H9 (cell line): ENCODE data around the gene TRAF6. TPM values are rescaled to one million over a fixed set of nuclear protein-coding genes. Genes with fewer than 3 reads are reported as not detected.

Experiments used
- DNase-seq: peaks from one replicate; pipeline ENCODE4 v3.0.0-alpha.2; 2017
- H2AFZ ChIP-seq: one replicate; pipeline ENCODE4 v1.6.1; 2013; ENCODE audit warnings: mild to moderate bottlenecking, low read length, control low read depth, moderate library complexity
- H2AK5ac ChIP-seq: 2 replicates; pipeline ENCODE4 v1.6.1; 2013; ENCODE audit warnings: low read length, control low read depth, mixed read lengths; ENCODE audit not compliant: insufficient read length
- H2BK120ac ChIP-seq: one replicate; pipeline ENCODE4 v1.6.1; 2013; ENCODE audit warnings: low read depth, mild to moderate bottlenecking, low read length, control low read depth, inconsistent platforms; ENCODE audit not compliant: poor library complexity, severe bottlenecking
- H2BK12ac ChIP-seq: 2 replicates; pipeline ENCODE4 v1.6.1; 2013; ENCODE audit warnings: low read length, control low read depth, mixed read lengths, low read depth; ENCODE audit not compliant: insufficient read length
- H2BK15ac ChIP-seq: 2 replicates; pipeline ENCODE4 v1.6.1; 2013; ENCODE audit warnings: low read depth, low read length, control low read depth
- H2BK20ac ChIP-seq: one replicate; pipeline ENCODE4 v1.6.1; 2013; ENCODE audit warnings: low read depth, mild to moderate bottlenecking, low read length, control low read depth, inconsistent platforms; ENCODE audit not compliant: poor library complexity, severe bottlenecking
- H2BK5ac ChIP-seq: 2 replicates; pipeline ENCODE4 v1.6.1; 2013; ENCODE audit warnings: low read length, control low read depth, mixed read lengths; ENCODE audit not compliant: insufficient read length
- H3K14ac ChIP-seq: 2 replicates; pipeline ENCODE4 v1.6.1; 2013; ENCODE audit warnings: low read length, control low read depth; ENCODE audit not compliant: insufficient read depth
- H3K18ac ChIP-seq: 2 replicates; pipeline ENCODE4 v1.6.1; 2013; ENCODE audit warnings: low read depth, mild to moderate bottlenecking, mixed read lengths, low read length, control low read depth; ENCODE audit not compliant: insufficient read length
- H3K23ac ChIP-seq: 2 replicates; pipeline ENCODE4 v1.6.1; 2013; ENCODE audit warnings: low read length, control low read depth, mixed read lengths, low read depth; ENCODE audit not compliant: insufficient read length
- H3K23me2 ChIP-seq: 2 replicates; pipeline ENCODE4 v1.6.1; 2013; ENCODE audit warnings: low read depth, mild to moderate bottlenecking, mixed read lengths, low read length, control low read depth; ENCODE audit not compliant: insufficient read length, poor library complexity, severe bottlenecking
- H3K27ac ChIP-seq: 2 replicates; pipeline ENCODE4 v1.5.1; 2013; ENCODE audit warnings: low read length, control low read depth, mixed read lengths, low read depth; ENCODE audit not compliant: insufficient read length
- H3K27me3 ChIP-seq: 2 replicates; pipeline ENCODE4 v1.6.1; 2013; ENCODE audit warnings: low read length, control low read depth, inconsistent platforms; ENCODE audit not compliant: insufficient read depth
- H3K4ac ChIP-seq: 2 replicates; pipeline ENCODE4 v1.6.1; 2013; ENCODE audit warnings: low read depth, mild to moderate bottlenecking, control low read depth, inconsistent platforms, low read length, moderate library complexity
- H3K4me1 ChIP-seq: 2 replicates; pipeline ENCODE4 v1.6.1; 2013; ENCODE audit warnings: low read length, control low read depth, inconsistent platforms; ENCODE audit not compliant: insufficient read depth
- H3K4me2 ChIP-seq: 2 replicates; pipeline ENCODE4 v1.6.1; 2013; ENCODE audit warnings: low read length, control low read depth, mixed read lengths; ENCODE audit not compliant: insufficient read length, insufficient read depth
- H3K56ac ChIP-seq: 2 replicates; pipeline ENCODE4 v1.6.1; 2013; ENCODE audit warnings: low read depth, mild to moderate bottlenecking, mixed read lengths, low read length, control low read depth; ENCODE audit not compliant: insufficient read length
- H3K79me1 ChIP-seq: 2 replicates; pipeline ENCODE4 v1.6.1; 2013; ENCODE audit warnings: low read depth, mild to moderate bottlenecking, moderate library complexity, low read length, control low read depth, inconsistent platforms; ENCODE audit not compliant: insufficient read depth, poor library complexity, severe bottlenecking
- H3K79me2 ChIP-seq: 2 replicates; pipeline ENCODE4 v1.6.1; 2013; ENCODE audit warnings: low read length, control low read depth, inconsistent platforms; ENCODE audit not compliant: insufficient read depth
- H3K9ac ChIP-seq: 2 replicates; pipeline ENCODE4 v1.6.1; 2013; ENCODE audit warnings: low read length, control low read depth, mixed read lengths; ENCODE audit not compliant: insufficient read length; ENCODE audit errors: extremely low read depth
- H3K9me3 ChIP-seq: one replicate; pipeline ENCODE4 v1.6.1; 2013; ENCODE audit warnings: low read depth, low read length, inconsistent platforms; ENCODE audit not compliant: control insufficient read depth
- H3T11ph ChIP-seq: one replicate; pipeline ENCODE4 v1.6.1; 2013; ENCODE audit warnings: mild to moderate bottlenecking, low read length, control low read depth, inconsistent platforms
- H4K20me1 ChIP-seq: one replicate; pipeline ENCODE4 v1.6.1; 2013; ENCODE audit not compliant: control insufficient read depth, insufficient read length, insufficient read depth
- H4K5ac ChIP-seq: 2 replicates; pipeline ENCODE4 v1.6.1; 2013; ENCODE audit warnings: low read depth, mild to moderate bottlenecking, mixed read lengths, low read length, control low read depth; ENCODE audit not compliant: insufficient read length
- H4K8ac ChIP-seq: replicated peaks from 2 replicates; pipeline ENCODE4 v1.6.1; 2013; ENCODE audit warnings: low read length, control low read depth, mixed read lengths, low read depth; ENCODE audit not compliant: insufficient read length
- H4K91ac ChIP-seq: 2 replicates; pipeline ENCODE4 v1.6.1; 2013; ENCODE audit warnings: low read depth, mild to moderate bottlenecking, moderate library complexity, mixed read lengths, low read length, control low read depth; ENCODE audit not compliant: insufficient read length
- H3K27ac Mint-ChIP-seq, 3 experiments: 2 replicates in 2 of 3; 3 replicates in 1 of 3; pipeline ENCODE4 v1.8.0; 2020 to 2021; ENCODE audit warnings: mixed read lengths in 3 of 3, mild to moderate bottlenecking in 1 of 3, moderate library complexity in 1 of 3
- H3K27me3 Mint-ChIP-seq: 2 replicates; pipeline ENCODE4 v1.8.0; 2021; ENCODE audit warnings: low read depth, mild to moderate bottlenecking, moderate library complexity, mixed read lengths
- H3K36me3 Mint-ChIP-seq, 3 experiments: 2 replicates in 2 of 3; 3 replicates in 1 of 3; pipeline ENCODE4 v1.8.0; 2020 to 2021; ENCODE audit warnings: low read depth in 3 of 3, mixed read lengths in 3 of 3; ENCODE audit not compliant: insufficient read depth in 1 of 3
- H3K4me1 Mint-ChIP-seq, 2 experiments: 2 replicates each; pipeline ENCODE4 v1.8.0; 2020; ENCODE audit warnings: mixed read lengths in 2 of 2
- H3K4me3 Mint-ChIP-seq, 2 experiments: 2 replicates in 1 of 2; 3 replicates in 1 of 2; pipeline ENCODE4 v1.8.0; 2020 to 2021; ENCODE audit warnings: mild to moderate bottlenecking in 2 of 2, mixed read lengths in 2 of 2, moderate library complexity in 1 of 2
- H3K9me3 Mint-ChIP-seq, 2 experiments: 2 replicates in 1 of 2; 3 replicates in 1 of 2; pipeline ENCODE4 v1.8.0; 2020; ENCODE audit warnings: mild to moderate bottlenecking in 2 of 2, mixed read lengths in 2 of 2, moderate library complexity in 1 of 2
- CTCF ChIP-seq: fragments of 200-600 bp; sonication (generic); conservative IDR thresholded peaks from 3 replicates; pipeline ENCODE4 v1.8.0; 2021; ENCODE audit warnings: antibody characterized with exemption, mild to moderate bottlenecking
- WGBS: extraction: QIAGEN DNeasy Blood & Tissue Kit; methylation state at CpG from one replicate; pipeline ENCODE4 v1.1.7; 2013; ENCODE audit warnings: missing lambda C conversion rate, low lambda C conversion rate, mixed read lengths; ENCODE audit not compliant: insufficient read length; ENCODE audit errors: extremely low coverage; 5-methylcytosine and 5-hydroxymethylcytosine counted together
- long read RNA-seq: library from polyadenylated mRNA; unstranded; transcript quantifications from one replicate; pipeline ENCODE4 v2.0.0, GENCODE V29; 2020
- total RNA-seq: library from RNA; stranded (reverse); gene quantifications from 2 replicates; pipeline ENCODE4 v1.2.1, GENCODE V29; 2021

Gene TRAF6
- total RNA-seq: 9.8 and 9.9 TPM in 2 replicates
- long read RNA-seq, full-length matches to known transcripts: 48 of 60 reads
- long read RNA-seq, partial matches to known transcripts: 4 of 60 reads
- long read RNA-seq, other reads (novel, unspliced or antisense): 8 of 60 reads

- H2BK15ac ChIP-seq: no peak within 1 kb of the TSS
- H3K23ac ChIP-seq: no peak within 1 kb of the TSS
- Mint-ChIP-seq H3K27ac (peak within 1 kb of the TSS in 2 of 3 experiments; percentile 87 to 96; a peak in 5 of 7 replicates), H3K36me3 (peaks cover 0 to 2% (median 0%) of the 10 kb centered on the region in 3 experiments; a peak in 2 of 7 replicates), H3K4me3 (peak within 1 kb of the TSS; percentile 93 to 98), H3K4me1 (peaks cover 15 to 17% of the 10 kb centered on the region in 2 experiments), H3K27me3 (peaks cover 25% of the 10 kb centered on the region), H3K9me3 (no peaks in the 10 kb centered on the region; a peak in 2 of 5 replicates)
- H3K9me3 ChIP-seq: no peaks in the 10 kb centered on the region
- no peak within 1 kb of the TSS for H2BK20ac ChIP-seq
- H3K79me1 ChIP-seq: no peaks in the 10 kb centered on the region
- no peaks in the 10 kb centered on the region for H4K20me1 ChIP-seq
- no peaks in the 10 kb centered on the region for H3K27me3 ChIP-seq
- H2BK120ac ChIP-seq: no peak within 1 kb of the TSS
- no peak within 1 kb of the TSS for H4K8ac ChIP-seq
- peak; percentile 95 for TF ChIP-seq CTCF
- no CpG with 5 or more reads among the region's 81 CpGs for WGBS
- no peaks in the 10 kb centered on the region for H3K79me2 ChIP-seq
- H2BK12ac ChIP-seq: no peak within 1 kb of the TSS
- H3K4me1 ChIP-seq: peaks cover 2% of the 10 kb centered on the region; the same call in 1 of the 2 replicates
- H3K18ac ChIP-seq: peak within 1 kb of the TSS; percentile 99
- no peak within 1 kb of the TSS for H2AK5ac ChIP-seq
- peak within 1 kb of the TSS; percentile 99 for H3K14ac ChIP-seq
- no peak within 1 kb of the TSS for H4K91ac ChIP-seq
- H3T11ph ChIP-seq: no peak within 1 kb of the TSS
- H2AFZ ChIP-seq: peak within 1 kb of the TSS; percentile 45
- H3K4ac ChIP-seq: no peak within 1 kb of the TSS
- H3K9ac ChIP-seq: peak within 1 kb of the TSS; percentile 87
- H3K27ac ChIP-seq: no peak within 1 kb of the TSS
- no peak within 1 kb of the TSS for H3K56ac ChIP-seq
- H3K4me2 ChIP-seq: peak within 1 kb of the TSS; percentile 70
- H2BK5ac ChIP-seq: no peak within 1 kb of the TSS
- DNase-seq: peak; percentile 89
- H4K5ac ChIP-seq: no peak within 1 kb of the TSS
- peaks cover 7% of the 10 kb centered on the region for H3K23me2 ChIP-seq
Measured at GRCh38 chr11:36509694-36510593, at the start of gene TRAF6. TSS of gene TRAF6 (minus strand) at chr11:36510272. CDS start at chr11:36501515, 8,757 bp downstream.
